ENCODE measurements around the gene GK. TPM values are rescaled to one million over a fixed set of nuclear protein-coding genes. Genes with fewer than 3 reads are reported as not detected.
"Not testable (repeated sequence)": the region's sequence is repeated elsewhere in the genome, so short reads cannot be mapped to it uniquely, and the experiment has no call there.

GK gene
- total RNA-seq, 1 experiment from 2014 or later, result 9.8 TPM

DNA sequence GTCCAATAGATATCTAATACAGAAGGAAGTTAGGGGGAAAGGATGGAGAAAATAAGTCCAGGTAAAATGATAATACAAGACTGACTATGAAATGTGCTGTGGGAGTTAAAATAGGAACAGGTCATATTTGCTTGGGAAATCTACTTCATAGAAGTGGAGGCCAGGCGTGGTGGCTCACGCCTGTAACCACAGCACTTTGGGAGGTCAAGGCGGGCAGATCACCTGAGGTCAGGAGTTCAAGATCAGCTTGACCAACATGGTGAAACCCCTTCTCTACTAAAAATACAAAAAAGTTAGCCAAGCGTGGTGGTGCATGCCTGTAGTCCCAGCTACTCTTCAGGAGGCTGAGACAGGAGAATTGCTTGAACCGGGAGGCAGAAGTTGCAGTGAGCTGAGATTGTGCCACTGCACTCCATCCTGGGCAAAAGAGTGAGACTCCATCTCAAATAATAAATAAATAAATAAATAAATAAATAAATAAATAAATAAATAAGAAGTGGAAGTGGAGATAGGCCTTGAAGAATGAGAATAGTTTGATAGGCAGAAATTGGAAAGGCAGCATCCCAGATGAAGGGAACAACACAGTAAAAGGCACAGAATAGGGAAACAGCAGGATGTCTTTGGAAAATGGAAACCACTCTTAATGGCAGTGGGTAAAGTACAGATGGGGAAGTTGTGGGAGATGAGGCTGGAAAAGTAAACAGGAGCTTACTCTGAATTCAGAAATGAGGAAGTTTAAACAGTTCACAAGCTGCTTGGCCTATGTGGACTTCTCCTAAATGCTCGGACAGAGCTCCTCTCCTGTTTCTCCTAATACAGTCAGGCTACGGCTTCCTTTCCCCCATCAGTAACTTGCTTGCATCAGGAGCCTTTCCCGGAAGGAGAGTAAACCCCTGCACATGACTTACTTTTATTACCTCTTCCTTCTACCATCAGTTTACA lies 15.1 kb upstream of the GK start:
- H3K9me3 Mint-ChIP-seq, result peaks cover 33 to 58% of the 10 kb centered on the region in 2 experiments
- Histone ChIP-seq H3K4me1 (ENCODE audit: insufficient read depth, low read length) (no peaks in the 10 kb centered on the region), H3K14ac (ENCODE audit: insufficient read depth, low read length) (no peak overlapping the region), H2AK5ac (ENCODE audit: insufficient read length, low read length) (no peak overlapping the region), H3K56ac (ENCODE audit: insufficient read length, low read depth, low read length) (no peak overlapping the region), H3K27ac (ENCODE audit: insufficient read length, low read depth, low read length) (no peak overlapping the region), H3K9ac (ENCODE audit: extremely low read depth, insufficient read length, low read length) (no peak overlapping the region), H4K20me1 (ENCODE audit: control insufficient read depth, insufficient read depth, insufficient read length) (no peaks in the 10 kb centered on the region), H4K8ac (replicated peaks; ENCODE audit: insufficient read length, low read depth, low read length) (no peak overlapping the region), H3K23ac (ENCODE audit: insufficient read length, low read depth, low read length) (no peak overlapping the region), H2AFZ (ENCODE audit: low read length) (no peak overlapping the region), H3K23me2 (ENCODE audit: insufficient read length, low read depth, low read length, poor library complexity, severe bottlenecking) (no peaks in the 10 kb centered on the region), H4K91ac (ENCODE audit: insufficient read length, low read depth, low read length) (no peak overlapping the region), H3K27me3 (ENCODE audit: insufficient read depth, low read length) (no peaks in the 10 kb centered on the region), H3K4me2 (ENCODE audit: insufficient read depth, insufficient read length, low read length) (no peak overlapping the region), H3K18ac (ENCODE audit: insufficient read length, low read depth, low read length) (no peak overlapping the region), H2BK120ac (ENCODE audit: low read depth, low read length, poor library complexity, severe bottlenecking) (no peak overlapping the region), H2BK12ac (ENCODE audit: insufficient read length, low read depth, low read length) (no peak overlapping the region), H4K5ac (ENCODE audit: insufficient read length, low read depth, low read length) (no peak overlapping the region), H2BK15ac (ENCODE audit: low read depth, low read length) (no peak overlapping the region), H2BK5ac (ENCODE audit: insufficient read length, low read length) (no peak overlapping the region), H3K9me3 (ENCODE audit: control insufficient read depth, low read depth, low read length) (peaks cover 11% of the 10 kb centered on the region), H2BK20ac (ENCODE audit: low read depth, low read length, poor library complexity, severe bottlenecking) (no peak overlapping the region), H3T11ph (ENCODE audit: low read length) (no peak overlapping the region), H3K79me2 (ENCODE audit: insufficient read depth, low read length) (no peaks in the 10 kb centered on the region), H3K79me1 (ENCODE audit: insufficient read depth, low read depth, low read length, poor library complexity, severe bottlenecking) (no peaks in the 10 kb centered on the region), H3K4ac (ENCODE audit: low read depth, low read length) (no peak overlapping the region)
- no peaks in the 10 kb centered on the region for H3K27me3 Mint-ChIP-seq (ENCODE audit: low read depth)
- H3K4me1 Mint-ChIP-seq, result no peaks in the 10 kb centered on the region
- H3K27ac Mint-ChIP-seq, result no peak overlapping the region
- peaks cover 0 to 4% (median 3%) of the 10 kb centered on the region in 3 experiments; a peak in 4 of 7 replicates for H3K36me3 Mint-ChIP-seq (ENCODE audit: insufficient read depth in 1 of 3, low read depth in 3 of 3)
- H3K4me3 Mint-ChIP-seq, result no peak overlapping the region; a peak in 1 of 5 replicates
- WGBS (ENCODE audit: extremely low coverage, insufficient read length, low lambda C conversion rate), result no CpG with 5 or more reads among the region's 8 CpGs
- DNase-seq, result no peak
- TF ChIP-seq CTCF (conservative IDR thresholded peaks at IDR 0.05), result no peak

GRCh38 chrX:30639702-30640101 lies 13.5 kb upstream of the GK start:
- WGBS (ENCODE audit: extremely low coverage, insufficient read length, low lambda C conversion rate), result no CpG with 5 or more reads among the region's 5 CpGs
- H3K27me3 ChIP-seq (ENCODE audit: insufficient read depth, low read length); H3K4me1 ChIP-seq (ENCODE audit: insufficient read depth, low read length); DNase-seq; H3K27me3 Mint-ChIP-seq (ENCODE audit: low read depth); H2BK12ac ChIP-seq (ENCODE audit: insufficient read length, low read depth, low read length); H3K4me3 Mint-ChIP-seq; H3K4ac ChIP-seq (ENCODE audit: low read depth, low read length); H3K4me2 ChIP-seq (ENCODE audit: insufficient read depth, insufficient read length, low read length); H3T11ph ChIP-seq (ENCODE audit: low read length); H3K14ac ChIP-seq (ENCODE audit: insufficient read depth, low read length); H4K5ac ChIP-seq (ENCODE audit: insufficient read length, low read depth, low read length); H2BK5ac ChIP-seq (ENCODE audit: insufficient read length, low read length); H3K23ac ChIP-seq (ENCODE audit: insufficient read length, low read depth, low read length); H3K9ac ChIP-seq (ENCODE audit: extremely low read depth, insufficient read length, low read length); H3K56ac ChIP-seq (ENCODE audit: insufficient read length, low read depth, low read length); H2AFZ ChIP-seq (ENCODE audit: low read length); H2AK5ac ChIP-seq (ENCODE audit: insufficient read length, low read length); H2BK20ac ChIP-seq (ENCODE audit: low read depth, low read length, poor library complexity, severe bottlenecking); H3K27ac Mint-ChIP-seq; H3K36me3 Mint-ChIP-seq (ENCODE audit: insufficient read depth in 1 of 3, low read depth in 3 of 3); H3K18ac ChIP-seq (ENCODE audit: insufficient read length, low read depth, low read length); H3K23me2 ChIP-seq (ENCODE audit: insufficient read length, low read depth, low read length, poor library complexity, severe bottlenecking); H2BK120ac ChIP-seq (ENCODE audit: low read depth, low read length, poor library complexity, severe bottlenecking); H4K20me1 ChIP-seq (ENCODE audit: control insufficient read depth, insufficient read depth, insufficient read length); H3K79me1 ChIP-seq (ENCODE audit: insufficient read depth, low read depth, low read length, poor library complexity, severe bottlenecking); H4K91ac ChIP-seq (ENCODE audit: insufficient read length, low read depth, low read length); H3K79me2 ChIP-seq (ENCODE audit: insufficient read depth, low read length); H3K4me1 Mint-ChIP-seq; H3K27ac ChIP-seq (ENCODE audit: insufficient read length, low read depth, low read length); H2BK15ac ChIP-seq (ENCODE audit: low read depth, low read length); H4K8ac ChIP-seq (replicated peaks; ENCODE audit: insufficient read length, low read depth, low read length): not testable (repeated sequence)
- H3K9me3 ChIP-seq (ENCODE audit: control insufficient read depth, low read depth, low read length), result peaks cover 11% of the 10 kb centered on the region
- peaks cover 30 to 62% of the 10 kb centered on the region in 2 experiments for H3K9me3 Mint-ChIP-seq
